ENCODE measurements around the gene GCFC2.

GRCh38 chr2:75688196-75688595, 22.5 kb downstream of the GCFC2 start:
- TF ChIP-seq EZH2 (IDR thresholded peaks at IDR 0.05; ENCODE audit: insufficient read depth, poor library complexity, severe bottlenecking), result no peak
- TF ChIP-seq EZH2phosphoT487 (IDR thresholded peaks at IDR 0.05; ENCODE audit: insufficient read depth, low read depth), result no peak
